Lower lobe of right lung (tissue), 2 donors: ENCODE results near the gene IRF5. TPM values are rescaled to one million over a fixed set of nuclear protein-coding genes. Genes with fewer than 3 reads are reported as not detected.

ENCODE experiments used
- ATAC-seq, 2 donors: fragments of 200-7000 bp; cut with Tn5 transposase; one replicate each; pipeline ENCODE4 v1.9.1; 2020 to 2022; ENCODE audit warnings: mild to moderate bottlenecking in 2 of 2, moderate library complexity in 2 of 2
- DNase-seq: peaks from one replicate; pipeline ENCODE4 v3.0.0-alpha.2; 2020
- H3K27ac ChIP-seq: fragments of 200-600 bp; one replicate; pipeline ENCODE4 v1.8.0; 2022
- H3K27me3 ChIP-seq: fragments of 200-600 bp; one replicate; pipeline ENCODE4 v1.8.0; 2022; ENCODE audit warnings: low read depth
- H3K36me3 ChIP-seq: fragments of 200-600 bp; one replicate; pipeline ENCODE4 v1.8.0; 2022; ENCODE audit warnings: mild to moderate bottlenecking
- H3K4me1 ChIP-seq: fragments of 200-600 bp; one replicate; pipeline ENCODE4 v1.8.0; 2022
- H3K4me3 ChIP-seq: fragments of 200-600 bp; one replicate; pipeline ENCODE4 v1.8.0; 2022; ENCODE audit warnings: mild to moderate bottlenecking
- H3K9me3 ChIP-seq: fragments of 200-600 bp; one replicate; pipeline ENCODE4 v1.8.0; 2022
- intact Hi-C: fragments of 100-400 bp; cut with DNase I; formaldehyde crosslinking; loops from one replicate; pipeline ENCODE4 v1.11.0; 2022
- total RNA-seq: library from RNA; stranded (reverse); fragmentation: NEBNext Ultra II Directional; extraction: Animal tissue kit (Norgen Biotek cat#: 25700); gene quantifications from one replicate; pipeline ENCODE4 v1.2.1, GENCODE V29; 2021
- TF ChIP-seq, protein P1 (sequence below): fragments of 200-600 bp; IDR thresholded peaks from one replicate; pipeline ENCODE4 v1.8.0; 2022; ENCODE audit warnings: antibody characterized with exemption, mild to moderate bottlenecking
- donor health status: DM: no; HTN: yes; CAD: no; lungs with severe emphysema.

IRF5 gene
- total RNA-seq, 1 donor from 2014 or later: 46.0 TPM

DNA sequence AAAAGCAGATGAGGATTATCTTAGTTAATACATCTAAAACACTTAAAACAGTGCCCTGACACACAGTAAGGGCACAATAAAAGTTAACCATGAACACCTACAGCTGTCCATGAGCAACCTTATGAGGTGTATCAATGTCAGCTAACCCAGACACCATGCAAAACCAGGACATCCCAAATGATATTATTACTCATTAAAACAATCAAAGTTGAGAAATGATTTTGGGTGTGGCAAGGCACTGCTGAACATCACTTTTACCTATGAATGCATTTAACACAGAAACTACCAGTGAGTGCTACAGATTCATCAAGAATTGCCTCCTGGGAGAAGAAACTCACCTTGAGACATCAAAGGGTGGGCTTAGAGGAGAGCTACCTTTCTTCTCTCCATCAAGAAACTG is 18.3 kb downstream of the IRF5 start:
- peaks cover 95% of the 10 kb centered on the region for H3K36me3 ChIP-seq
- no peak overlapping the region for H3K27ac ChIP-seq
- TF ChIP-seq, protein P1, sequence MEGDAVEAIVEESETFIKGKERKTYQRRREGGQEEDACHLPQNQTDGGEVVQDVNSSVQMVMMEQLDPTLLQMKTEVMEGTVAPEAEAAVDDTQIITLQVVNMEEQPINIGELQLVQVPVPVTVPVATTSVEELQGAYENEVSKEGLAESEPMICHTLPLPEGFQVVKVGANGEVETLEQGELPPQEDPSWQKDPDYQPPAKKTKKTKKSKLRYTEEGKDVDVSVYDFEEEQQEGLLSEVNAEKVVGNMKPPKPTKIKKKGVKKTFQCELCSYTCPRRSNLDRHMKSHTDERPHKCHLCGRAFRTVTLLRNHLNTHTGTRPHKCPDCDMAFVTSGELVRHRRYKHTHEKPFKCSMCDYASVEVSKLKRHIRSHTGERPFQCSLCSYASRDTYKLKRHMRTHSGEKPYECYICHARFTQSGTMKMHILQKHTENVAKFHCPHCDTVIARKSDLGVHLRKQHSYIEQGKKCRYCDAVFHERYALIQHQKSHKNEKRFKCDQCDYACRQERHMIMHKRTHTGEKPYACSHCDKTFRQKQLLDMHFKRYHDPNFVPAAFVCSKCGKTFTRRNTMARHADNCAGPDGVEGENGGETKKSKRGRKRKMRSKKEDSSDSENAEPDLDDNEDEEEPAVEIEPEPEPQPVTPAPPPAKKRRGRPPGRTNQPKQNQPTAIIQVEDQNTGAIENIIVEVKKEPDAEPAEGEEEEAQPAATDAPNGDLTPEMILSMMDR: no peak
- DNase-seq (no peak), ATAC-seq (no peak)
- intact Hi-C loops: no loop called here
- H3K9me3 ChIP-seq: no peaks in the 10 kb centered on the region
- no peaks in the 10 kb centered on the region for H3K4me1 ChIP-seq
- no peak overlapping the region for H3K4me3 ChIP-seq
- no peaks in the 10 kb centered on the region for H3K27me3 ChIP-seq

DNA sequence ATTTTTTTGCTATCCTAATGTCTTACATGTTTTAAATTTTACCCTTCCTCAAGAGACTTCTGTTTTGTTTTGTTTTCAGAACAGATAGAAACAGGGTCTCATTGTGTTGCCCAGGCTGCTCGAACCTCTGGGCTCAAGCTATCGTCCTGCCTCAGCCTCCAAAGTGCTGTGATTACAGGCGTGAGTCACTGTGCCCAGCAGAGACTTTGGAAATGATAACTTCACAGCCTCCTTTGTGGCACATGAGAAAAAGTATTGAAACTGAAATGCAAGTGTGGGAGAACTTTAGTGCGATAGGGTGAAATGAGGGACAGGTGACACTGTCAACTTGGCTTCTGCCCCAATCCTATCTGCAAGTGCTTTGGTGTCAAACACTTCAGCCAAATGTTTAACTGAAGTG is 21.6 kb downstream of the IRF5 start:
- TF ChIP-seq, protein P1: no peak
- Histone ChIP-seq H3K4me3 (no peak overlapping the region), H3K36me3 (peaks cover 89% of the 10 kb centered on the region), H3K9me3 (no peaks in the 10 kb centered on the region), H3K27ac (no peak overlapping the region), H3K4me1 (no peaks in the 10 kb centered on the region), H3K27me3 (no peaks in the 10 kb centered on the region)
- ATAC-seq (no peak), DNase-seq (no peak)
- intact Hi-C loops: no loop called here

DNA sequence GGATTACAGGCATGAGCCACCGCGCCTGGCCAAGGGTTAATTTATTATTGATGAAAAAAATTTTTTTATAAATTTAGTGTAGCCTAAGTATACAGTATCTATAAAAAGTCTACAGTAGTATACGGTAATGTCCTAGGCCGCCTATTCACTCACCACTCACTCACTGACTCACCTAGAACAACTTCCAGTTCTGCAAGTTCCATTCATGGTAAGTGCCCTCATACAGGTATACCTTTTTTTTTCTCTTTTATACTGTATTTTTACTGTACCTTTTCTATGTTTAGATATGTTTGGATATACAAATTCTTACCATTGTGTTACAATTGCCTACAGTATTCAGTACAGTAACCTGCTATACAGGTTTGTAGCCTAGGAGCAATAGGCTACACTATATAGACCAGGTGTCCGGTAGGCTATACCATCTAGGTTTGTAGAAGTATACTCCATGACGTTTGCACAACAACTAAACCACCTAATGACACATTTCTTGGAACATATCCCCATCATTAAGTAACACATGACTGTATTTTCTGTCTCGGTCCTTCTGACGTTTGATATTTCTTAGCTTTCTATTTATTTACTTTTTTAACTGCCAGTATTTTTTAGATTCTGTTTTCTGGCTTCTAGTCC is 23.4 kb downstream of the IRF5 start:
- Histone ChIP-seq H3K27ac (no peak overlapping the region), H3K27me3 (no peaks in the 10 kb centered on the region), H3K9me3 (no peaks in the 10 kb centered on the region), H3K4me1 (no peaks in the 10 kb centered on the region), H3K36me3 (peaks cover 89% of the 10 kb centered on the region), H3K4me3 (no peak overlapping the region)
- TF ChIP-seq, protein P1: no peak
- no peak for DNase-seq
- ATAC-seq: no peak
- intact Hi-C loops: no loop called here

DNA sequence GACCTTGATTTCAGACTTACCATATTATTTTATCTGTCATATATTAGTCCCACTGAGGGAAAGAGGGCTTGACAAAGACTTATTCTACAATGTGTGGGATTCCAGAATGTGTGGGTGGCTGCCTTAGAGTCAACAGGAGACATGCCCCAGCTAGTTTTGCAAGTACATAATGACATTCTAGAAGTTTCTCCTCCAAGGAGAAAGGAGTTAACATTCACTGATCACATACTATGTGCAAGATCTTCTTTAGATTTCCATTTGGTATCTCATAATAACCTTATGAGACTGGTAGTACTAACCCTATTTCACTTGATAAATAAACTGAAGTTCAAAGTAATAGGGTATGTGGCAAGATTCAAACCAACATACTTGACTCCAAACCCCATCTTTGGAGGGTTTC is 25.2 kb downstream of the IRF5 start:
- TF ChIP-seq, protein P1: no peak
- no peak overlapping the region for H3K27ac ChIP-seq
- H3K36me3 ChIP-seq: peaks cover 89% of the 10 kb centered on the region
- no peak for DNase-seq
- H3K9me3 ChIP-seq: no peaks in the 10 kb centered on the region
- H3K27me3 ChIP-seq: no peaks in the 10 kb centered on the region
- H3K4me3 ChIP-seq: no peak overlapping the region
- intact Hi-C loops: no loop called here
- ATAC-seq: no peak
- H3K4me1 ChIP-seq: no peaks in the 10 kb centered on the region

DNA sequence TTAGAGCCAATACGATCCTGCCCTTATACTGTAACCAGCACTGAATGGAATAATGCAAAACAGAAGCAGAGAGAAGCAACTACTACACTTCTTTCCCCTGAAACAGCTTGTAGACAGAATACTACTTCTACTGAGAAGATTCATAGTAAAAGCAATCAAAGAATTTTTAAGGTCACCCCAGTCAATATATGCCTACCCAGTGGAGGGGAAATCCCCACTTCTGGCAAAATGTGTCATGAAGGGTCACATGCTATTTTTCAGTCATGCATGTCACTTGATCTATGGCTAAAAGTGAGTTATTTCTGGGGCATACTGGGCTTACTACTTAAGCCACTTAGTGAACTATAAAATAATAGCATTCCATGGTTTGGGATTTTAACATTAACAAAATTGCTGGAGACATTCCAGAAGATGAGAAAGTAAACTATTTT is 25.6 kb downstream of the IRF5 start:
- ATAC-seq (no peak), DNase-seq (no peak)
- TF ChIP-seq, protein P1: no peak
- H3K27ac ChIP-seq: no peak overlapping the region
- intact Hi-C loops: no loop called here
- H3K9me3 ChIP-seq: no peaks in the 10 kb centered on the region
- no peaks in the 10 kb centered on the region for H3K4me1 ChIP-seq
- peaks cover 89% of the 10 kb centered on the region for H3K36me3 ChIP-seq
- no peak overlapping the region for H3K4me3 ChIP-seq
- no peaks in the 10 kb centered on the region for H3K27me3 ChIP-seq
